Measurements from ENCODE around the gene WDR5B.

WDR5B gene

GRCh38 chr3:122409446-122409845 lies 6.4 kb downstream of the WDR5B start:
- DNase-seq (ENCODE audit: low spot score), result no peak

GRCh38 chr3:122407946-122408345 lies 7.9 kb downstream of the WDR5B start:
- no peak for DNase-seq (ENCODE audit: low spot score)

GRCh38 chr3:122406198-122406597 lies 9.7 kb downstream of the WDR5B start:
- no peak for DNase-seq (ENCODE audit: low spot score)

- DNase-seq (ENCODE audit: low spot score), result no peak
Measured at GRCh38 chr3:122405015-122405414, 10.8 kb downstream of the WDR5B start.

DNA sequence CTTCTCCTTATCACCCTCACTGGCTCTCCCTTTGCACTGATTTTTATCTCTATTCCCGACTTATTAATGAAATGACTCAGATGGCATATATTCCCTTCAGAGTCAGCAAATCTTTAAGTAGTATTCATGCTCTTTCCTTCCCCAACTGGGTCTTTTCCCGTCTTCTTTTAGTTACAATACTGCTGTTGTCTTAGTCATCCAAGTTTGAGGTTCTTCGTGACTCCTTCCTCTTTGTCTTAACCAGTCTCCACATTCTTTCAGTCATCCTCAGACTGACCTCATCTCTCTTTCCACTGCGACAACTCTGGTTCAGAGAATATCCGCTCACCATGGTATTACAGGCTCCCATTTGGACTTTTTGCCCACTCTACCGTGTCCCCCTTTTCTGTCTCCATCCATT lies 12.4 kb downstream of the WDR5B start:
- no peak for DNase-seq (ENCODE audit: low spot score)

- DNase-seq (ENCODE audit: low spot score), result no peak
Measured at GRCh38 chr3:122398920-122399319, 16.9 kb downstream of the WDR5B start.

- DNase-seq (ENCODE audit: low spot score), result no peak
Measured at GRCh38 chr3:122397201-122397600, 18.7 kb downstream of the WDR5B start.

- no peak for DNase-seq (ENCODE audit: low spot score)
Measured at GRCh38 chr3:122396511-122396910, 19.4 kb downstream of the WDR5B start.

DNA sequence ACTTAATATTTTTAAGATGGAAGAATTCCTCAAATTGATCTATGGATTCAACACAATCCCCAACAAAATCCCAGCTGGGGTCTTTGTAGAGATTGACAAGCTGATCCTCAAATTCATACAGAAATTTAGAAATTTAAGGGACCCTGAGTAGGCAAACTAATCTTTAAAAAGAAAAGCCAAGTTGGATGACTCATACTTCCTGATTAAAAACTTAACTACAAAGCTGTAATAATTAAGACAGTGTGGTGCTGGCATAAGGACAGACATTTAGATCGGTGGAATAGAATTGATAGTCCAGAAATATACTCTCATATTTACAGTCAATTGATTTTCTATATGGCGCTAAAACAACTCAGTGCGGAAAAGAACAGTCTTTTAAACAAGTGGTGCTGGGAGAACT lies 20.3 kb downstream of the WDR5B start:
- DNase-seq (ENCODE audit: low spot score), result no peak

GRCh38 chr3:122394173-122394572 lies 21.7 kb downstream of the WDR5B start:
- DNase-seq (ENCODE audit: low spot score), result no peak

GRCh38 chr3:122392868-122393844 lies 22.7 kb downstream of the WDR5B start:
- DNase-seq (ENCODE audit: low spot score), result peak; percentile 60

GRCh38 chr3:122391681-122392446 lies 24.0 kb downstream of the WDR5B start:
- DNase-seq (ENCODE audit: low spot score), result no peak

DNA sequence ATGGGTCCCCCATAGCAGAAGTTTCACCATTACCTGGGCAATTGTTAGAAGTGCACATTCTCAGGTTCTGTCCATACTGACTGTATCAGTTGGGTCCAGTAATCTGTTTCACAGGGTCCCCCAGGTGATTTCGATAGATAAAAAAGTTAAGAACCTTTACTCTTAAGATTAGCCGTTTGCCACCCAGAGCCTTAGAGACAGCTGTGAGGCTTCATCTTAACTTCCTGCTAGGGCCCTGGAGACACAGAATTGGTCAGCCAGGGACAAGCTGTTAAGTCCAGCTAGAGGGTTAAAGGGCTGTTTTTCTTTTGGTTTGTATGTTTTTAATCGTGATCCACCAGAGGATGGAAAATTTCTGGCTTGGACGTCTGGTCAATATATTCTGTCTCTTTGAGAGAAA lies 25.2 kb downstream of the WDR5B start:
- no peak for DNase-seq (ENCODE audit: low spot score)

DNA sequence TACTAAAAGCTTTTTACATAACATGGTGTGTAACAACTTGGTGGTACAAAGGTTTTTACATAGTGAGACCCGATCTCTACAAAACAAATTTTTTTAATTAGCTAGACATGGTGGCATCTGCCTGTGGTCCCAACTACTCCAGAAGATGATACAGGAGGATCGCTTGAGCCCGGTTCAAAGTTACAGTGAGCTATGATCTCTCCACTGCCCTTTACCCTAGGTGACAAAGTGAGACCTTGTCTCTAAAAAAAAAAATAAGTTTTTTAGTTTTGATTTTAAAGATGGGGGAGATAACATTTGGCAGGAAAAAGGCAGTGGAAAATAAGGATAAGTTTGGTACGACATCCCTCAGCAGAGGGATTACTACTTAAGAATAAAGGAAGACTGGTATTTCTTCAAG lies 26.0 kb downstream of the WDR5B start:
- no peak for DNase-seq (ENCODE audit: low spot score)

DNA sequence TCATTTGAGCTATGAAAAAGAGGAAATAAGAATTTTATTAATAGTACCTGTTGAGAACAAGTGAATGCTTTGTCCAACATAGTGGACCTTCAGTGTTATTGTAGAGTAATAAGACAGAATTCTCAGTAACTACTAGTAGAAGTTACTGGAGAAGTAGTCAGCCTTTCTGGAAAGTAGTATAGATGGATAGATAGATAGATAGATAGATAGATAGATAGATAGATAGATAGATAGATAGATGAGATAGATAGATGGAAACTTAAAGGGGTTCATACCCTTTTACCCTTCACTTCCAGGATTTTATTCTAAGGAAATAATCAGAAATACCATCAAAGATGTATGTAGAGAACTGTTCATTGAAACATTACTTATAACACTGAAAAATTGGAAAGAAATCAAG lies 26.7 kb downstream of the WDR5B start:
- DNase-seq (ENCODE audit: low spot score), result no peak

DNA sequence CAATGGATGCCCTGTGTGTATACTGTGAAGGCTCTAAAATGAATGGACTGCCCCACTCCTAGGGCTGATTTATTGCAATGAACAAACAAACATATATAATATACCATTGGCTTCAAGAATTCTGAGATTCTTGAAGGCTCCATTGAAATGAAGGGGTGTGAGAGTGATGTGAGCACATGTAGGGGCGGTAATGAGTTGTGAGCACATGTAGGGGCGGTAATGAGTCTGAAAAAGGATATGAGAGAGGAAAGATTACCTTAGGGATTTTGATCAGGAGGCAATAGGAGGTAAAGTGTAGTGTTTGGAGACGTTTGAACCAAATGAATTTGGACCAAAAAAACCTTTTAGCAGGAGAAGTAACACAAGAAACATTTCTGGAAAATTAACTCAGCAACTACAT lies 28.2 kb downstream of the WDR5B start:
- no peak for DNase-seq (ENCODE audit: low spot score)

GRCh38 chr3:122383771-122384697 lies 31.8 kb downstream of the WDR5B start, which contains the start of gene FAM162A:
Gene FAM162A, plus strand, starts transcription at chr3:122384182. Its CDS starts 84 bp downstream, at chr3:122384266.
- DNase-seq (ENCODE audit: low spot score), result peak; percentile 90

- peak; percentile 87 for DNase-seq (ENCODE audit: low spot score)
Measured at GRCh38 chr3:122382888-122383666, 32.8 kb downstream of the WDR5B start, which contains the start of gene MIX23. Gene MIX23, minus strand, starts transcription at chr3:122383231. Its CDS starts 7 bp downstream, at chr3:122383224.

GRCh38 chr3:122377975-122378374 lies 37.9 kb downstream of the WDR5B start:
- DNase-seq (ENCODE audit: low spot score), result no peak

DNA sequence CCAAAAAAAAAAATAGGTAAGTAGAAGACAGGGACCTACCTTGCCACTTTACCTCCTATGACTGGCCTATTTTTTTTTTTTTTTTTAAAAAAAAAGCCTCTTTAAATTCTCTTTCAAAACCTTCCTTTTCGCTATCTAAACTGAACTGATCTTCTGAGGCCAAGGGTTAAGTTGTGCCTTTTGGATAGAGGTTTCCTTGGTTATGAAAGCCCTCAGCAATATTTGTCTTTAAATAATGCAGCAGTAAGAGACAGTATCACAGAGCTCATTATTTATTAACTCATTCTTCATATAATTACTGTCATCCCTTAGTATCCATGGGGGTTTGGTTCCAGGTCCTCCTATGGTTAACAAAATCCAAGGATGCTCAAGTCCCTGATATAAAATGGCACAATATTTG lies 41.8 kb downstream of the WDR5B start:
- DNase-seq (ENCODE audit: low spot score), result no peak

DNA sequence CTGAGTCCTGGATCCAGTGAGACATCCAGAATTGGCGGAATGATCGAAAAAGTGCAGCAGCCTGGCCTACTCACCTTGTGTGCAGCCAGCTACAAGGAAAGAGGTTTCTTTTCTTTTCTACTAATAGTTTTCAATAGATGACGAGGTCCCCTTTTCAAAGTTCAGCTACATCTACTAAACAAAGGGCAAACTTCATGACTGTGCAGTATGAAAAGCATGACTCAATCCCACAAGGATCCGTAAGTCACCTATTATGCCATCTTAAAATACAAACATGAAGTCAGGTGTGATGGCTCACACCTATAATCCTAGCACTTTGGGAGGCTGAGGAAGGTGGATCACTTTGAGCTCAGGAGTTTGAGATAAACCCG lies 49.5 kb downstream of the WDR5B start:
- DNase-seq (ENCODE audit: low spot score), result no peak
